Measurements from ENCODE around the gene NOXO1.
"Not testable (repeated sequence)": the region's sequence is repeated elsewhere in the genome, so short reads cannot be mapped to it uniquely, and the experiment has no call there.

The NOXO1 gene, protein sequence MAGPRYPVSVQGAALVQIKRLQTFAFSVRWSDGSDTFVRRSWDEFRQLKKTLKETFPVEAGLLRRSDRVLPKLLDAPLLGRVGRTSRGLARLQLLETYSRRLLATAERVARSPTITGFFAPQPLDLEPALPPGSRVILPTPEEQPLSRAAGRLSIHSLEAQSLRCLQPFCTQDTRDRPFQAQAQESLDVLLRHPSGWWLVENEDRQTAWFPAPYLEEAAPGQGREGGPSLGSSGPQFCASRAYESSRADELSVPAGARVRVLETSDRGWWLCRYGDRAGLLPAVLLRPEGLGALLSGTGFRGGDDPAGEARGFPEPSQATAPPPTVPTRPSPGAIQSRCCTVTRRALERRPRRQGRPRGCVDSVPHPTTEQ

DNA sequence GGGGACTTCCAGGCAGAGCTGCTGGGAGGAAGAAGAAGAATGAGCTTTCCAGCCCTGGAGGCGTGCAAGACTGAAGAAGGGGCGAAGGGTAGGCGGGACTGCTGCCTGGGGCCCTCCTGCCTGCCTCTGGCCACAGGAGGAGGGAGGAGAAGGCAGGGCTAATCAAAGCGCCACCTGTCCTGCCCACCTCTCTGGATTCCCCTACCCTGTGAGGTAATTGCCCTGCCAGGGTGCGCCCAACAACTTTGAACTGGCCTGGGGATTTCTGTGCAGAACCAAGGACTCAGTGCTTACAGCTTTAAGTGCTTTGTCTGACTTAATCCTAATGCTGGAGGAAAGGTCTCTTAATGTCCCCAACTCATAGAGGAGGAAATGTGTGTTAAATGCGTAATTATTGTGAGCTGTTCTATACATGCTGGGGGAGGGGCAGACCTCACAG lies at the start of gene NOXO1:
TSS of gene NOXO1 (minus strand) at position 72 of the 439 bp plus-strand sequence. CDS start 290 bp downstream, outside the sequence.
- DNase-seq (ENCODE audit: low spot score) = no peak

DNA sequence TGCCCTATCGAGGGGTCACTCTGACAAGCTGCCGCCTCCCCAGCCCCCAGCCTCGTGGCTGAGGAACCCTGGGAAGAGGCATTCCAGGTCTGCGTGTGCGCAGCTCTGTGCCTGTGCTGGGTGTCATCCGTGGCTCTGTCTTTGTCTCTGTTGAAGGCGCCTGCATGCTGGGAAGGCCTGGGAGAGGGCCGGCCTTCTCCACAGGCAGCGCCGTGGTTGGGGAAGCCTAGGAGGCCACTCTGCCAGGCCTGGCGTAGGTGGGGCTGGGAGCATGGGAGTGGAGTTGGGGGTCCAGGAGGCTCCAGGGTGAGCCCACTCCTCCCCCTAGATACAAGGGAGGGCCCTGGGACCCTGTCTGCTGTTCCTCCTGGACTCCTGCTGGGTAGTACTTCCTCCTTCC lies 48.8 kb upstream of the NOXO1 start:
- no peak for DNase-seq (ENCODE audit: low spot score)

DNA sequence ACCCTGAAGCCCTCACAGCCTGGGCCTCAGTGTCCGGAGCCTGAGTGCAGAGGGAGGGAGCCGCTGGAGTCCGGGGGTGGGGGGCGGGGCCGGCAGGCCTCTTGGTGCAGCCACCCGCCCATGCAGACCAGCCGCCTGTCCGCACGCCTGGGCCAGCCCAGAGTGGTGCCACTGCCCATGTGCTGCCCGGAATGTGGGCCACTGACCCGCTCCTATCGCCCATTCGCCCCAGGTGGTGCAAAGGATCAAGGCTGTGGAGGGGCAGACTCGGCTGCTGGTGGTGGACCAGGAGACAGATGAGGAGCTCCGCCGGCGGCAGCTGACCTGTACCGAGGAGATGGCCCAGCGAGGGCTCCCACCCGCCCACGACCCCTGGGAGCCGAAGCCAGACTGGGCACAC lies 48.1 kb upstream of the NOXO1 start:
- no peak for DNase-seq (ENCODE audit: low spot score)

DNA sequence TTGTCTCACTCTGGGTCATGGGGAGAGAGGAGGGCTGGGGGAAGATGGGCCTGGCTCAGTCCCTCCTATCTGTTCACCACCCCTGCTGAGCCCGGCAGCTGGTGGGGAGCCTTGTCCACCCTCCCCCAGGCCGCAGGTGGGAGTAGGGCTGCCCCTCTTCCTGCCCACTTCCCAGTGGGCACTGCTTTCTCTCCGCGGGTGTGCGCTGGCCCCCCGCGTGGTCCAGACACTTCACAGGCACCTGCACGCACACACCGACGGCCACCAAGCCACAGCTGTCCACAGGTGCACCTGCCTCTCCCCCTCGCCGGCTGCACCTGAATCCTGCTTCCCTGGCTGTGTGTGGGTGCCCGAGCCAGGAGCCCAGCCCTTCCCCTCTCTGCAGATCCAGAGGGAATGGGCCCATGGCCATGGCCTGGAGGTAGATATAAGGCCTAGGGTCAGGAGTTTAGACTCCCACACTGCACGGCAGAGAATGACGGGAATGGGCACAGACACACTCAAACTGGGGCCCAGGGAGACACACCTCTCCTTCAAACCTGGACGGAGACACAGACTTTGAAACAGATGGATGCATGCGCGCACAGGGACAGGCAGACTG lies 47.5 kb upstream of the NOXO1 start:
- DNase-seq (ENCODE audit: low spot score) = no peak

DNA sequence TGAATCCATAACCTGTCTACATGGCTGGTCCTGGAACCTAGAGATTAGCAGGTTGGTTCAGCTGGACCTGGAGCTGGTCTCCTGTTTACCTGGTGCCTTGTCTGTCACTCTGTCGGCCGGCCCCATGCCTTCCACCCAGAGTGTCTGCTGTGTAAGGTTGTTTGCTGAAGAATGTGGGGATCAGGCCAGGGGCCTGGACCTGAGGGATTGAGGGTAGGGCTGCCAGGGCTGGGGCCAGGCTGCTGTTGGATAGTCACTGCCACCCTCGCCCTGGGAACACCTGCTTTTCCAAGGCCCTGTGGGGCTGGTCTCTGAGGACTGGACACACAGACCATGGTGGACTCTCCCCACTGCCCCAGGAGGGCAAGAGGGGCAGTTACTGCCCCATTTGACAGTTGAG lies 46.9 kb upstream of the NOXO1 start:
- no peak for DNase-seq (ENCODE audit: low spot score)

DNA sequence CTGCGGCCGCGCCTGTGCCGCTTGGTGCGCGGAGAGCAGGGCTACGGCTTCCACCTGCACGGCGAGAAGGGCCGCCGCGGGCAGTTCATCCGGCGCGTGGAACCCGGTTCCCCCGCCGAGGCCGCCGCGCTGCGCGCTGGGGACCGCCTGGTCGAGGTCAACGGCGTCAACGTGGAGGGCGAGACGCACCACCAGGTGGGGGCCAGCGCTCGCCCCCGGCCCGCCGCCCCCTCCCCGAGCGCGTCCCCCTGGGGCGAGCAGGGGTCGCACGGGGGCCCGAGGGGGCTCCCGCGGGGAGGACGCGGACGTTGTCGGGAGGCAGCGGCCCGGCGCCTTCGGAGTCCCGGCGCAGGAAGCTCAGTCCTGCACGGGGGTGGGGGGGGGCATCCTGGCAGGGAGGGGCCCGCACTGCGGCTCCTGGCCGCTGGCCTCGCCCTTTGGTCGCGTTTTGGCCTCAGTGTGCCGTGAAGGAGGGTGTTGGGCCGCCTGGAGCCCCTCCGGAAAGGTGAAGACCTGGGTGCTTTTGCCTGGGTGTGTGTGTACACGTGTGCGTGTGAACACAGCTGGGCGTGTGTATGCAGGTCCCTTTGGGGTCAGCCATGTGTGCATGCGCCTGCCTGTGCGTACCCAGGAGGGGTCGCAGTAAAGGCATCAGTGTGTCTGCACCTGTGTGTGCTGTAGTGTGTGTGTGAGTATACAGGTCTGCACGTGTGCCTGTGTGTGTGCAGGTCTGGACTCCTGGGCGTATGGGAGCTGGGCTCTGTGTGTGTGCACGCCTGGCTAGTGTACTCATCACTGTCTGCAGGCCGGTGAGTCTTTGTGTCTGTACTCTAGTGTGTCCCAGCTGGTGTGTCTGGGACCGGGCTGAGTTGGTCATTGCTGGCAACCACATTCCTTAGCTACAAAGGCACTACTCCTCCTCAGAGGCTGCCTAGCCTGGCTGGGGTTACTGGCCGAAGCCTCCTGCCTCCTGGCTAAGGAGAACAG lies 46.0 kb upstream of the NOXO1 start:
- no peak for DNase-seq (ENCODE audit: low spot score)

DNA sequence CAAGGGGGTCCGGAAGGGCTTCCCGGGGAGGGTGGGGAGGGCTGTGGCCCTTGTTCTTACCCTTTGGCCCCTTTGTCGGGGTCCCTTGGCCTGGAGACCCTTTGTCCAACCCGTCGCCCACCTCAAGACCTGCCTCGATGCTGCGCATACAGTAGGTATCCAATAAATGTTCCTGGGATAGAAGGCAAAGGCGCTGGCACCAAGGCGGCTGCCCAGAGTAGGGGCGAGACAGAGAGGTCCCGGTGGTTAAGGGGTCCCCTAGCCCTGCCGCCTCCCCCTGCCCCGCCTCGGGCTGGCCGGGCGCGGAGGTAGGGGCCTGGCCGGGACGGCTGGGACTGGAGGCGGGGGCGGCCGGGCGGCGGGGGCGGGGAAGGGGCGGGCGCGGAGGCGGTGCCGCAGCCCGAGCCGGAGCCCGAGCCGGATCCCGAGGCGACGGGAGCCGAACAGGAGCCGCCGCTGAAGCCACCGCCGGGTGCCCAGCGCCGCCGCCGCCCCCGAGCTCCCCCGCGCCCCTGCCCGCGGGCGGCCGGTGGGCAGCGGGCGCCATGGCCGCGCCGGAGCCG lies 45.3 kb upstream of the NOXO1 start, which contains the start of gene NHERF2:
TSS of gene NHERF2 (plus strand) at position 442 of the 563 bp plus-strand sequence. CDS start at position 546, 104 bp downstream.
- DNase-seq (ENCODE audit: low spot score) = peak; percentile 63

DNA sequence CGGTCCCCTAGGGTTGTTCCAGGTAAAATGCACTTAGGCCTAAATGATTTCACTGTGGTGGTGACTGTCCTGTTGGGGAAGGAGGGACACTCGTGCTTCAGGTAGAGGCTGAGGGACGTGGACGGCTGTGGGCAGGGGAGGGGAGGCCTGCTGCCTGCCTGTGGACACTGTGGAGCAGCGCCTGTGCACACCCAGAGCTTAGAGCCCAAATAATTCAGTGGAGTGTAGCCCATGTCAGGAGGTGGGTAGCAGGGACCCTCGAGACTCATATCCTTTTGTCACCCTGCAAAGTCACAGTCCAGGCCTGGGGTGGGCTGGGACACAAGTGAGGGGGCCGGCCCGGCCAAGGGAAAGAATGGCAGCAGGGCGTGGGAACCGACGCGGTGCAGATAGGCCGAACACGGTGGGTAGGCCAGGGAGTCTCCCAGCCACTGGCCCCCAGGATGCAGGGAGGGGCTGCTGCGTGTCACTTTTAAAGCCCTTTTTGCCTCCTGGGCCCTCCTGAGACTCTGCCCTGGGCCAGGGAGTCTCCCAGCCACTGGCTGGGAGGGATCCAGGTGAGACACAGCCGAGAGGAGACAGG lies 44.7 kb upstream of the NOXO1 start:
- no peak for DNase-seq (ENCODE audit: low spot score)

DNA sequence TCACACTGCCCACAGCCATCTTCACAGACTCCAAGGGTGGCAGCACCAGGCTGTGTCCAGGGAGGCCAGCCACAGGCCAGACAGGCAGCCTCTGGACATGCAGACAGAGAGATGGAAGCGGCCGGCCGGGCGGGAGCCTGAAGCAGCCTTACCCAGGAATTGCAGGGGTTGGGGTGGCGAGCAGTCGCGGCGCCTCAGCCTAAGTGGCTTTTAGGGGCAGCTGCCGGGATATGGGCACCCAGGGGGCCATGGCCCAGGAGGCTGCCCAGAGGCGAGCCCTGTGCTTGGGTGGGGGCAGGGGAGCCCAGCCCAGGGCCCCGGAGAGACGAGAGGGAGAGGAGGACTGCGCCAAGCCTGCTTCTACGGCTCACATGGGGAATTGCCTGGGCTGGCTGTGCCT lies 44.0 kb upstream of the NOXO1 start:
- no peak for DNase-seq (ENCODE audit: low spot score)

DNA sequence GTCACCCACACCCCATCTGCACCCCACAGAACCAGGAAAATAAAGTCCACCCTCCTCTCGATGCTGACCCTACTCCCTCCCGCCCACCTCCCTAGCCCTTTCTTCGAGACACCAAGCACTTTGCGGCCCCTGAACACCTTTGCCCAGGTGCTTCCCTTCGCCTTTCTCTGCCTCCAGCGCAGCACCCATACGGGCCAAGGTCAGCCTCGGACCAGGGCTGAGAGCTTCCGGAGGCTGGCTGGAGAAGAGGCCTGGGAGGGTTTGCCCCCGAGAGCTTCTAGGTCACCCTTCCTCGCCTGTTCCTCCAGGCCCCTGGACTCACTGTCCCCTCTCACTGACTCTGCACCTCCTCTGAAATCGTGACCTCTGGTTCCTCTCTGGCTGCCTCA lies 42.8 kb upstream of the NOXO1 start:
- no peak for DNase-seq (ENCODE audit: low spot score)

DNA sequence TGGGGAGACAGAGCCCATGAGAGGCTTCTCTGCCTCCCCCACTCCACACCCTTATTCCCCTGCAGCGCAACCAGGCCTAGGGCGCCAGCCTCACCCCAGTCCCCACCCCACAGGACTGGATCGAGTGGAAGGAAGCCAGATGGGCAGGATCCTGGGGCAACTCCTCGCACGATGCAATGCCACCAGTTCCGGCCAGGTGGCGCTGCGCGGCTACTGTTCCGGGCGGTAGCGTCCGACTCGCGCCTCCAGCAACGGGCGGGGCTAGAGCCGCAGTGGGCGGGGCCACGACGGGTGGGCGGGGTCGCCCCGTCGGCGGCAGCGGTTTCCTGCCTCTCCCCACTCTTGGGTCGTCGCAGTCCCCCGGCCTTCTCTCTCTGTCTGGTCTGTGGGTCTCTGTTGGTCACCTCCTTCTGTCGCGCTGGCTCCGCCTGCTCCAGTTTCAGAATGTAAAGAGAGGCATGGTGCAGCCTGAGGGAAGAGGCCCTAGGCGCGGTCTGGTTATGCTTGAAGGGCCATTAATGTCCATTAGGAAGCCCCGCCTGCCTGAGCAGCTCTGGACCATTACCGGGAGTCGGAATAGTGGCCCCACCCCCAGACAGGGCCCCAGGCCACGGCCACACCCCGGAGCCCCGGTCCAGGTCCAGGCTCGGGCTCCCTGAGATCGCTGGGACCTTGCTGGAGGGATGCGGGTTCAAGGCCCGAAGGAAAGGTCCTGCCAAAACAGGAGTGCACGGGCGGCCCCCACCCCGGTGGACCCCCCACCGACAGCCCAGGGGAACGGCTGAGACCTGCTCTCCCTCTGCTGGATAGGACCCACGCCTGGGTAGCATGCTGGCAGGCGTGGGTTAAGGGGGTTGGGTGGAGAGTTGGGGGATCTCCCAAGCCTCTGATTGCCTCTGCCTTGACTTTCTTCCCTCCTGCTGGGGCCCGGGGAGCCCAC lies 42.1 kb upstream of the NOXO1 start:
- DNase-seq (ENCODE audit: low spot score) = peak; percentile 96

DNA sequence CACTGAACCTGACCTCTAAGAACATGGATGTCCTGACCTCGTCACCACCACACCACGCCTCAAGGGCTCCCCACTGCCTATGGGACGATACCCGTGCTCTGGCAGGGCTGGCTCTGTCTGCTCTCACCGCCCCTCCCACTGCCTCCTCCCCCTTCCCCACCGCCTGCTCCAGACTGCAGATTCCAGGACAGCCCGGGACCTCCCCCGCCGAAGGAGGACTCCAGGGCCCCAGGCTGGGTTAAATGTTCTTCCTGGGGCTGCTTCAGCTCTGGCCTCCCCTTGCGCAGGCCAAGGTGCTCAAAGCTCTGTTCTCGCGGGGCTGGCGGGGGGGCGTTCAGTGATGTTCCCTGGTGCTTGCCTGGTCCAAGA lies 41.4 kb upstream of the NOXO1 start:
- DNase-seq (ENCODE audit: low spot score) = no peak

DNA sequence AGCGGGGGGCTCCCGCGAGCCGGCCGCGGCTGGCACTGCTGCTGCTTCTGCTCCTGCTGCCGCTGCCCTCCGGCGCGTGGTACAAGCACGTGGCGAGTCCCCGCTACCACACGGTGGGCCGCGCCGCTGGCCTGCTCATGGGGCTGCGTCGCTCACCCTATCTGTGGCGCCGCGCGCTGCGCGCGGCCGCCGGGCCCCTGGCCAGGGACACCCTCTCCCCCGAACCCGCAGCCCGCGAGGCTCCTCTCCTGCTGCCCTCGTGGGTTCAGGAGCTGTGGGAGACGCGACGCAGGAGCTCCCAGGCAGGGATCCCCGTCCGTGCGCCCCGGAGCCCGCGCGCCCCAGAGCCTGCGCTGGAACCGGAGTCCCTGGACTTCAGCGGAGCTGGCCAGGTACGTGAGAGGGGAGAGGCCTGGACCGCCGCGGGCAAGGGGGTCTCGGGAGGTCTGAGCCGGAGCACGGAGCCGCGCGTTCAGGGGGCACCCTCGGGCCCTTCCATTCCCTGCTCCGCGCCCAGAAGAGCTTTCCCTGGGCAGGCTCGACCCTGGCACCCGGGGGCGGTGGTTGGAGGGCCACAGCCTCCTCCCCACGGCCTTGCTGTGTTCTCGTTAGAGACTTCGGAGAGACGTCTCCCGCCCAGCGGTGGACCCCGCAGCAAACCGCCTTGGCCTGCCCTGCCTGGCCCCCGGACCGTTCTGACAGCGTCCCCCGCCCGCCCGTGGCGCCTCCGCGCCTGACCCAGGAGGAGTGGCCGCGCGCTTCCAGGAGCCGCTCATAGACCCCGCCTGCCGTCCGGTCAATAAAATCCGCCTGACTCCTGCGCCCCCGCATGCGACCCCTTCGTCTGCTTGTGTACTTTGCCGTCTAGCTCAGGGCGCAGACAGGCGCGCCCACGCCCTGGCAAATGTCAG lies 38.9 kb upstream of the NOXO1 start:
- no peak for DNase-seq (ENCODE audit: low spot score)

DNA sequence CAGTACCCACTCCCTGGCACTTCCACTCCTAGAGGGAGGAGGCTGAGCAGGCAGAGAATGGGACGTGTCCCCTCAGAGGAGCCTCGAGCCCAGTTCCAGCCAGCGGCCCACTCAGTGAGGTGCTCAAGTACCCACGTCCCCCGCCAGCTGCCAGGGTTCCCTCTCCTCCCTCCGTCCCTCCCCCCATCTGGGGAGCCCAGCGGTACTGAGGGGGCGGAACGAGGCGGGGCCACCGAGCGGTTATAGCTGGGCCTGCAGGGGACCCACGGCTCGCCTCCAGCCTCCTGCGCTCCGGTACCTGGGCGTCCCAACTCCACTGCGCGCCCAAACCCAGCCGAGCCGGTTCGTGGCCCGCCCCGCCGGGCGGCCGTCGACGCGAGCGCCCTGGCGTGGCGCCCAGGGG lies 38.2 kb upstream of the NOXO1 start, which contains the start of gene NPW:
TSS of gene NPW (plus strand) at position 268 of the 403 bp plus-strand sequence.
- no peak for DNase-seq (ENCODE audit: low spot score)

DNA sequence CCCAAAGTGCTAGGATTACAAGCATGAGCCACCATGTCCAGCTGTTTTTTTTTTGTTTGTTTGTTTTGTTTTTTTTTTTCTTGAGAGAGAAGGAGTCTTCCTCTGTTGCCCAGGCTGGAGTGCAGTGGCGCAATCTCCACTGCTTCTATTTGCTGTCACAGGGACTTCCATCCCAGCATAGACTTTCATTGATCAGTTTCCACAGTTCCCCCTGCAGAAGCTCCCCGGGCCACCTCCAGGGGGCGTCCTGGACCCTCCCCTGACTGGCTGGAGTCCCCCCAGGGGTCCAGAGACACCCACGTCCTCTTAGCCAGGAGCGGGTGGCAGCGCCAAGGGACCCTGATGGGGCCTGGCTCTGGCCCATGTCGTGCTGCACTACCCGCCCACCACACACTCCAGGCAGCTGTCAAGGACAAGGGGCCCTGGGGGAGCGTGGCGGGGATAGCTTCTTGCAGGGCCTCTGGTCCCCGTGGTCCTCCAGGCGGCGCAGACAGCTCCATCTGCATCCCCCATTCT lies 35.2 kb upstream of the NOXO1 start:
- no peak for DNase-seq (ENCODE audit: low spot score)

DNA sequence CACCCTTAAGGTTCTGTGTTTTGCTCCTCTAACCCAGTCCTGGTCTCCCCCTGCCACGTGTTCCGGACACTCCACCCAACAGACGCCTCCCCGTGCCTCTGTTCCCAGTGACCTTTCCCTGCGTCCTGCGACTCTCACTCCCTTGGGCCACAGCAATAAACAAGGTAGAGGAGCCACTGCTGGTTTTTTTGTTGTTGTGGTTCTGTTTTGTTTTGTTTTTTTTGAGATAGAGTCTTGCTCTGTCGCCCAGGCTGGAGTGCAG lies 34.6 kb upstream of the NOXO1 start:
- DNase-seq (ENCODE audit: low spot score) = no peak

DNA sequence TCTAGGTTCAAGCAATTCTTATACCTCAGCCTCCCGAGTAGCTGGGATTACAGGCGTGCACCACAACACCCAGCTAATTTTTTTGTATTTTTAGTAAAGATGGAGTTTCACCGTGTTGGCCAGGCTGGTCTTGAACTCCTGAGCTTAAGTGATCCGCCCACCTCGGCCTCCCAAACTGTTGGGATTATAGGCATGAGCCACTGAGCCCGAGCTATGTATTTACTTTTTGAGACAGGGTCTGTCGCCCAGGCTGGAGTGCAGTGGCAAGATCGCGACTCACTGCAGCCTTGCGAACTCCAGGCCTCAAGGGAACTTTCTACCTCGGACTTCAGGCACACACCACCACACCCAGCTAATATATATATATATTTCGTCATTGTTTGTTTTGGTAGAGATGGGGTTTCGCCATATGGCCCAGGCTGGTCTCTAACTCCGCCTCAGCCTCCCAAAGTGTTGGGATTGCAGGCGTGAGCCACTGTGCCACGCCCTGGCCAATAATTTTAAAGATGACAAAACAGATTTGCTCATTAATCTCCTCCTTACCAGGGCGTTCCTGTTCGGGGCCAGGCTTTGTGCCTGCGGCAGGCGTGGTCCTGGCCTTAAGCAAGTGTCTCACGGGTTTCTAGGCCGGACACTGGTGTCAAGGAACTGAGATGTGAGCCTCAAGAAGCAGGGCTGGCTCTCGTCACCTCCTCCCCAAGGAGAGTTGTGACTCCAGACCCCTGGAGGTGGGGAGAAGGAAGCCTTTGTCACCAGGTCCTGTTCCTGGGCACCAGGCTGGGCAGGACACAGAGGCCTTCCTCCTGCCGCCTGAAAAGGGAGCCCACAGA lies 34.1 kb upstream of the NOXO1 start:
- no peak for DNase-seq (ENCODE audit: low spot score)

DNA sequence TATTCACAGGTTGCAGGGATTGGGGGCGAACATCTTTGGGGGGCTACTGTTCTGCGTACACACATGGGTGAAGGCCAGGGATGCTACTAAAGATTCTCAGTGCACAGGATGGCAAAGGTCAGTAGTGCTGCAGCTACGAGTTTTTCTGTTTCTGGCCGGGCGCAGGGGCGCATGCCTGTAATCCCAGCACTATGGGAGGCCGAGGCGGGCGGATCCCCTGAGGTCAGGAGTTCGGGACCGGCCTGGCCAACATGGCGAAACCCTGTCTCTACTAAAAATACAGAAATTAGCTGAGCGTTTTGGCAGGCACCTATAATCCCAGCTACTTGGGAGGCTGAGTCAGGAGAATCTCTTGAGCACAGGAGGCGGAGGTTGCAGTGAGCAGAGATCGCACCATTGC lies 32.3 kb upstream of the NOXO1 start:
- DNase-seq (ENCODE audit: low spot score) = no peak

DNA sequence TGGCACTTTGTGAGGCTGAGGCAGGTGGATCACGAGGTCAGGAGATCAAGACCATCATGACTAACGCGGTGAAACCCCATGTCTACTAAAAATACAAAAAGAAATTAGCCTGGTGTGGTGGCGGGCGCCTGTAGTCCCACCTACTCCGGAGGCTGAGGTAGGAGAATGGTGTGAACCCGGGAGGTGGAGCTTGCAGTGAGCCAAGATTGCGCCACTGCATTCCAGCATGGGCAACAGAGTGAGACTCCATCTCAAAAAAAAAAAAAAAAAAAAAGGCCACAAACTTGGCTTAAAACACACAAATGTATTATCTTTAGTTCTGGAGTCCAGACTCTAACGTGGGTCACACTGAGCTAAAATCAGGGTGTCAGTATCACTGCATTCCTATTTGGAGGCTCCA lies 30.5 kb upstream of the NOXO1 start:
- DNase-seq (ENCODE audit: low spot score) = not testable (repeated sequence)
